A549 (cell line): Measurements from ENCODE around the gene AMN1. TPM values are rescaled to one million over a fixed set of nuclear protein-coding genes. Genes with fewer than 3 reads are reported as not detected.

Experiments used
- ATAC-seq, 2 experiments: fragments of 200-7000 bp in 1 of 2; fragments of >200 bp in 1 of 2; cut with Nextera tagmentation in 1 of 2; cut with Tn5 transposase in 1 of 2; 3 replicates each; pipeline versions ENCODE4 v1.8.0 to v1.9.1; 2018 to 2020; ENCODE audit warnings: mild to moderate bottlenecking in 1 of 2, moderate library complexity in 1 of 2
- CTCF ChIA-PET: fragments of 300-600 bp; sonication (Branson Sonifier 250); formaldehyde crosslinking; extraction: SDS; loops from one replicate; lab custom pipeline; 2021; ENCODE audit warnings: antibody characterized with exemption, inconsistent platforms; lab: Yijun Ruan, JAX
- POLR2A ChIA-PET: fragments of 350-600 bp; formaldehyde crosslinking; extraction: SDS; loops from one replicate; lab custom pipeline; 2021; ENCODE audit warnings: antibody characterized with exemption, inconsistent platforms; lab: Yijun Ruan, JAX
- DNase-seq, 2 experiments: peaks; one replicate each; pipeline versions ENCODE4 v3.0.0 to v3.0.0-alpha.2; 2011 to 2016; ENCODE audit warnings: low read depth in 1 of 2, low spot score in 1 of 2
- FAIRE-seq: peaks from 2 replicates; lab custom pipeline; 2011; peaks lifted over from hg19 to GRCh38; lab: Jason Lieb, UNC
- H3K27ac ChIP-seq, 2 experiments: fragments of >200 bp; sonication (Bioruptor Twin); formaldehyde crosslinking; 3 replicates each; pipeline ENCODE4 v1.5.1; 2016 to 2017
- H3K4me1 ChIP-seq: fragments of >200 bp; sonication (Bioruptor Twin); formaldehyde crosslinking; 3 replicates; pipeline ENCODE4 v1.6.1; 2016
- H3K4me2 ChIP-seq: fragments of >200 bp; sonication (Bioruptor Twin); formaldehyde crosslinking; 3 replicates; pipeline ENCODE4 v1.6.1; 2016
- H3K4me3 ChIP-seq: fragments of >200 bp; sonication (Bioruptor Twin); formaldehyde crosslinking; 3 replicates; pipeline ENCODE4 v1.5.1; 2016
- H3K9me3 ChIP-seq: fragments of >200 bp; sonication (Bioruptor Twin); formaldehyde crosslinking; 3 replicates; pipeline ENCODE4 v1.6.1; 2016
- ATOH8 ChIP-seq: fragments of 250-450 bp; sonication (Bioruptor Pico); IDR thresholded peaks from 2 replicates; pipeline ENCODE4 v1.5.0; 2020; ENCODE audit warnings: low read depth, mild to moderate bottlenecking, moderate library complexity
- BHLHE40 ChIP-seq: IDR thresholded peaks from 2 replicates; pipeline ENCODE4 v1.6.1; 2012; ENCODE audit warnings: low read depth, low read length, inconsistent platforms
- CBX2 ChIP-seq: fragments of 200-600 bp; sonication (generic); IDR thresholded peaks from 2 replicates; pipeline ENCODE4 v1.6.1; 2016; ENCODE audit warnings: low read depth, mild to moderate bottlenecking, borderline replicate concordance
- CBX8 ChIP-seq: fragments of 200-600 bp; sonication (generic); IDR thresholded peaks from 2 replicates; pipeline ENCODE4 v1.6.1; 2016
- CEBPB ChIP-seq, 2 experiments: fragments of >200 bp in 1 of 2; sonication (Bioruptor Twin) in 1 of 2; formaldehyde crosslinking in 1 of 2; IDR thresholded peaks; 2 replicates each; pipeline ENCODE4 v1.6.1; 2012 to 2016
- CHD2 ChIP-seq: fragments of 150-350 bp; IDR thresholded peaks from 2 replicates; pipeline ENCODE4 v1.6.1; 2014; ENCODE audit warnings: low read length; ENCODE audit not compliant: partially characterized antibody
- E2F6 ChIP-seq: IDR thresholded peaks from 2 replicates; pipeline ENCODE4 v1.6.1; 2012; ENCODE audit warnings: low read depth, borderline replicate concordance
- EHF ChIP-seq: fragments of 250-450 bp; sonication (Bioruptor Pico); IDR thresholded peaks from 2 replicates; pipeline ENCODE4 v1.5.0; 2020; ENCODE audit warnings: mild to moderate bottlenecking
- EP300 ChIP-seq, 2 experiments: fragments of >200 bp; sonication (Bioruptor Twin); formaldehyde crosslinking; IDR thresholded peaks; 2 replicates in 1 of 2; 3 replicates in 1 of 2; pipeline ENCODE4 v1.6.1; 2016 to 2017
- ESRRA ChIP-seq: fragments of 150-350 bp; IDR thresholded peaks from 2 replicates; pipeline ENCODE4 v1.6.1; 2014; ENCODE audit warnings: mild to moderate bottlenecking, low read length, borderline replicate concordance
- FOSL2 ChIP-seq, 2 experiments: fragments of 450-650 bp in 1 of 2; fragments of >200 bp in 1 of 2; sonication (Bioruptor Twin) in 1 of 2; formaldehyde crosslinking; IDR thresholded peaks; 2 replicates each; pipeline versions ENCODE4 v1.5.0 to v1.6.1; 2016 to 2020; ENCODE audit warnings: mild to moderate bottlenecking in 1 of 2, moderate library complexity in 1 of 2
- FOXS1 ChIP-seq: fragments of 250-450 bp; sonication (Bioruptor Pico); IDR thresholded peaks from 2 replicates; pipeline ENCODE4 v1.5.0; 2020; ENCODE audit warnings: mild to moderate bottlenecking, moderate library complexity
- GATA3 ChIP-seq: IDR thresholded peaks from 2 replicates; pipeline ENCODE4 v1.6.1; 2012; ENCODE audit warnings: borderline replicate concordance
- HDAC2 ChIP-seq: fragments of 200-600 bp; sonication (generic); IDR thresholded peaks from 2 replicates; pipeline ENCODE4 v1.6.1; 2016
- HMGXB4 ChIP-seq: fragments of 250-450 bp; sonication (Bioruptor Pico); IDR thresholded peaks from 2 replicates; pipeline ENCODE4 v1.5.0; 2021; ENCODE audit warnings: mild to moderate bottlenecking, moderate library complexity, borderline replicate concordance
- HOXA7 ChIP-seq: fragments of 250-450 bp; sonication (Bioruptor Pico); IDR thresholded peaks from 2 replicates; pipeline ENCODE4 v1.5.0; 2020; ENCODE audit warnings: mild to moderate bottlenecking, moderate library complexity
- HOXB5 ChIP-seq: fragments of 250-450 bp; sonication (Bioruptor Pico); IDR thresholded peaks from 2 replicates; pipeline ENCODE4 v1.5.0; 2020; ENCODE audit warnings: mild to moderate bottlenecking, moderate library complexity
- JUN ChIP-seq, 2 experiments: fragments of >200 bp; sonication (Bioruptor Twin); formaldehyde crosslinking; IDR thresholded peaks; 2 replicates in 1 of 2; 3 replicates in 1 of 2; pipeline ENCODE4 v1.6.1; 2016 to 2017
- KDM1A ChIP-seq: fragments of 200-600 bp; sonication (generic); IDR thresholded peaks from 2 replicates; pipeline ENCODE4 v1.6.1; 2016; ENCODE audit warnings: low read depth, mild to moderate bottlenecking
- MAX ChIP-seq: IDR thresholded peaks from 2 replicates; pipeline ENCODE4 v1.6.1; 2012
- MYC ChIP-seq: IDR thresholded peaks from 2 replicates; pipeline ENCODE4 v1.6.1; 2012; ENCODE audit warnings: mild to moderate bottlenecking, inconsistent platforms, low read length, improper control_type of control experiment, borderline replicate concordance
- NFE2L2 ChIP-seq: fragments of 150-350 bp; conservative IDR thresholded peaks from 2 replicates; pipeline ENCODE4 v1.6.1; 2014; ENCODE audit warnings: low read length
- NPAS2 ChIP-seq: fragments of 250-450 bp; sonication (Bioruptor Pico); IDR thresholded peaks from 2 replicates; pipeline ENCODE4 v1.8.0; 2022; ENCODE audit warnings: mild to moderate bottlenecking, moderate library complexity, borderline replicate concordance
- PBX3 ChIP-seq: IDR thresholded peaks from 2 replicates; pipeline ENCODE4 v1.6.1; 2012
- POLR2AphosphoS2 ChIP-seq: conservative IDR thresholded peaks from 2 replicates; pipeline ENCODE4 v1.6.1; 2012; ENCODE audit warnings: low read length, improper control_type of control experiment, inconsistent platforms
- RAD21 ChIP-seq, 2 experiments: fragments of >200 bp in 1 of 2; sonication (Bioruptor Twin) in 1 of 2; formaldehyde crosslinking in 1 of 2; IDR thresholded peaks in 1 of 2; conservative IDR thresholded peaks in 1 of 2; 2 replicates in 1 of 2; 3 replicates in 1 of 2; pipeline ENCODE4 v1.6.1; 2012 to 2018; ENCODE audit warnings: inconsistent platforms in 1 of 2
- RARB ChIP-seq: fragments of 250-450 bp; sonication (Bioruptor Pico); IDR thresholded peaks from 2 replicates; pipeline ENCODE4 v1.8.0; 2021; ENCODE audit warnings: mild to moderate bottlenecking, moderate library complexity
- RFX5 ChIP-seq: fragments of 450-650 bp; IDR thresholded peaks from 2 replicates; pipeline ENCODE4 v1.7.1; 2014; ENCODE audit warnings: antibody characterized with exemption, mild to moderate bottlenecking, moderate library complexity
- SREBF2 ChIP-seq: fragments of 450-650 bp; IDR thresholded peaks from 2 replicates; pipeline ENCODE4 v1.6.1; 2014; ENCODE audit warnings: mild to moderate bottlenecking, moderate library complexity
- TFCP2L1 ChIP-seq: fragments of 250-450 bp; sonication (Bioruptor Pico); IDR thresholded peaks from 2 replicates; pipeline ENCODE4 v1.5.0; 2021; ENCODE audit warnings: mild to moderate bottlenecking
- ZC3H11A ChIP-seq: fragments of 450-650 bp; IDR thresholded peaks from 2 replicates; pipeline ENCODE4 v1.6.1; 2014; ENCODE audit warnings: antibody characterized with exemption, mild to moderate bottlenecking
- ZNF302 ChIP-seq: fragments of 250-450 bp; sonication (Bioruptor Pico); IDR thresholded peaks from 2 replicates; pipeline ENCODE4 v1.9.0; 2021; ENCODE audit warnings: inconsistent platforms, mild to moderate bottlenecking, moderate library complexity
- ZSCAN20 ChIP-seq: fragments of 250-450 bp; sonication (Bioruptor Pico); IDR thresholded peaks from 2 replicates; pipeline ENCODE4 v1.8.0; 2022; ENCODE audit warnings: mild to moderate bottlenecking, moderate library complexity
- WGBS: methylation state at CpG from one replicate; pipeline ENCODE4 v1.1.6; 2017; ENCODE audit errors: missing lambda C conversion rate; 5-methylcytosine and 5-hydroxymethylcytosine counted together
- polyA plus RNA-seq, 4 experiments: library from polyadenylated mRNA; depleted of rRNA in 3 of 4; stranded (reverse); fragments of >200 nt; fragmentation: RNase III in 1 of 4; extraction: RNeasy Plus Mini Kit Qiagen cat#74134 plus additional on column Dnase treatment in 1 of 4; gene quantifications; 2 replicates in 3 of 4; 3 replicates in 1 of 4; pipeline ENCODE4 v1.2.3, GENCODE V29; 2011 to 2017
- TF ChIP-seq, protein P1 (sequence below): fragments of 150-350 bp; IDR thresholded peaks from 2 replicates; pipeline ENCODE4 v1.6.1; 2014; ENCODE audit warnings: low read depth, mild to moderate bottlenecking, low read length
- TF ChIP-seq, protein P2 (sequence below): fragments of >200 bp; sonication (Bioruptor Twin); formaldehyde crosslinking; IDR thresholded peaks from 2 replicates; pipeline ENCODE4 v1.6.1; 2016

Gene AMN1
- polyA plus RNA-seq, 2 of the 4 experiments (the other 2 are of a cell fraction): 18.5 to 53.3 TPM

GRCh38 chr12:31749024-31749704 lies 20.3 kb upstream of the AMN1 start:
- ChIA-PET CTCF (interaction anchor here (0.6 to 1.4 kb wide), 3 partner anchors 21 to 303 kb away, joined by 3 to 4 read pairs (median 3); partner anchors contain the start of gene AMN1), POLR2A (interaction anchor here (0.5 to 2.5 kb wide), 9 partner anchors 13 to 928 kb away, joined by 3 to 29 read pairs (median 4); partner anchors contain the start of genes AMN1, ETFBKMT, RESF1 and SINHCAF)
- Histone ChIP-seq H3K4me2 (peak overlapping the region; percentile 55), H3K4me3 (no peak overlapping the region), H3K9me3 (peaks cover 13% of the 10 kb centered on the region; the same call in 2 of the 3 replicates), H3K27ac (peak overlapping the region; percentile 81 to 90), H3K4me1 (peaks cover 63% of the 10 kb centered on the region)
- ATAC-seq (peak; percentile 96 to 99), DNase-seq (peak; percentile 98 to 100), FAIRE-seq (peak; percentile 89)
- 0% methylated on average over 5 of the region's 5 CpGs for WGBS
- no peak for TF ChIP-seq ZNF302 (CRISPR knock-in tag)
- TF ChIP-seq, protein P1, sequence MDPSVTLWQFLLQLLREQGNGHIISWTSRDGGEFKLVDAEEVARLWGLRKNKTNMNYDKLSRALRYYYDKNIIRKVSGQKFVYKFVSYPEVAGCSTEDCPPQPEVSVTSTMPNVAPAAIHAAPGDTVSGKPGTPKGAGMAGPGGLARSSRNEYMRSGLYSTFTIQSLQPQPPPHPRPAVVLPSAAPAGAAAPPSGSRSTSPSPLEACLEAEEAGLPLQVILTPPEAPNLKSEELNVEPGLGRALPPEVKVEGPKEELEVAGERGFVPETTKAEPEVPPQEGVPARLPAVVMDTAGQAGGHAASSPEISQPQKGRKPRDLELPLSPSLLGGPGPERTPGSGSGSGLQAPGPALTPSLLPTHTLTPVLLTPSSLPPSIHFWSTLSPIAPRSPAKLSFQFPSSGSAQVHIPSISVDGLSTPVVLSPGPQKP: no peak
- peak; percentile 100 for TF ChIP-seq GATA3
- peak; percentile 45; the same call in 1 of the 2 replicates for TF ChIP-seq HOXA7 (CRISPR knock-in tag)
- TF ChIP-seq ATOH8 (CRISPR knock-in tag): peak; percentile 91
- TF ChIP-seq ZSCAN20: no peak
- peak; percentile 63 for TF ChIP-seq BHLHE40
- peak; percentile 52 to 76; a peak in 4 of 5 replicates for TF ChIP-seq RAD21 (conservative IDR thresholded peaks at IDR 0.05 in 1 of 2, IDR thresholded peaks at IDR 0.05 in 1 of 2)
- no peak for TF ChIP-seq HDAC2
- peak; percentile 20; the same call in 1 of the 2 replicates for TF ChIP-seq ESRRA
- TF ChIP-seq POLR2AphosphoS2: no peak
- peak; percentile 91; the same call in 1 of the 2 replicates for TF ChIP-seq PBX3
- TF ChIP-seq HMGXB4 (CRISPR knock-in tag): no peak
- no peak; the same call in 1 of the 2 replicates for TF ChIP-seq E2F6
- TF ChIP-seq FOXS1 (CRISPR knock-in tag): peak; percentile 54; the same call in 1 of the 2 replicates
- peak; percentile 41 for TF ChIP-seq CHD2
- TF ChIP-seq ZC3H11A: no peak
- TF ChIP-seq SREBF2: no peak
- peak; percentile 93 for TF ChIP-seq MAX
- 0 out of 2 replicates have a peak, but pooled peaks have one; percentile 26 for TF ChIP-seq TFCP2L1 (CRISPR knock-in tag)
- TF ChIP-seq MYC: no peak
- no peak for TF ChIP-seq CBX8
- peak; percentile 99 to 100 for TF ChIP-seq JUN (IDR thresholded peaks at IDR 0.05)
- peak; percentile 66; the same call in 1 of the 2 replicates for TF ChIP-seq RFX5
- TF ChIP-seq, protein P2, sequence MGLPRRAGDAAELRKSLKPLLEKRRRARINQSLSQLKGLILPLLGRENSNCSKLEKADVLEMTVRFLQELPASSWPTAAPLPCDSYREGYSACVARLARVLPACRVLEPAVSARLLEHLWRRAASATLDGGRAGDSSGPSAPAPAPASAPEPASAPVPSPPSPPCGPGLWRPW: peak; percentile 100
- TF ChIP-seq EP300 (IDR thresholded peaks at IDR 0.05): peak; percentile 98
- TF ChIP-seq FOSL2 (IDR thresholded peaks at IDR 0.05): peak; percentile 100
- peak; percentile 99 for TF ChIP-seq FOSL2 (CRISPR knock-in tag; IDR thresholded peaks at IDR 0.05)
- TF ChIP-seq HOXB5 (CRISPR knock-in tag): peak; percentile 93
- no peak; the same call in 1 of the 2 replicates for TF ChIP-seq EHF (CRISPR knock-in tag)
- peak; percentile 18; the same call in 1 of the 2 replicates for TF ChIP-seq RARB (CRISPR knock-in tag)
- TF ChIP-seq KDM1A: no peak
- TF ChIP-seq NPAS2 (CRISPR knock-in tag): no peak
- TF ChIP-seq NFE2L2: peak; percentile 92
- TF ChIP-seq CBX2: no peak
- TF ChIP-seq CEBPB (IDR thresholded peaks at IDR 0.05): peak; percentile 100
